ENCODE measurements around the gene TOR4A.

- TF ChIP-seq CTCF (IDR thresholded peaks at IDR 0.05; ENCODE audit: low read depth, low read length), result no peak
- TF ChIP-seq POLR2A (IDR thresholded peaks at IDR 0.05; ENCODE audit: extremely low read depth, insufficient read length), result no peak
- no peak for TF ChIP-seq MAX (IDR thresholded peaks at IDR 0.05; ENCODE audit: low read depth, low read length)
Observed at GRCh38 chr9:137278721-137279711, 1.5 kb downstream of the TOR4A start.
